H1 (cell line): ENCODE data around the gene CELSR1. TPM values are rescaled to one million over a fixed set of nuclear protein-coding genes. Genes with fewer than 3 reads are reported as not detected.

Experiments used
- ASH2L ChIP-seq: fragments of 200-600, 300-600 bp; sonication (generic); IDR thresholded peaks from one replicate; pipeline ENCODE4 v1.7.1; 2017; ENCODE audit warnings: low read length
- CBX5 ChIP-seq: fragments of 300-800, 300-1000 bp; sonication (generic); IDR thresholded peaks from 2 replicates; pipeline ENCODE4 v1.7.1; 2016; ENCODE audit warnings: antibody characterized with exemption, low read length, low read depth
- KDM4A ChIP-seq: IDR thresholded peaks from one replicate; pipeline ENCODE4 v1.7.1; 2012; ENCODE audit warnings: low read depth, mild to moderate bottlenecking, moderate library complexity, low read length, inconsistent platforms; ENCODE audit not compliant: severe bottlenecking
- MAFK ChIP-seq: IDR thresholded peaks from 2 replicates; pipeline ENCODE4 v1.6.1; 2012; ENCODE audit warnings: low read depth, mild to moderate bottlenecking, improper control_type of control experiment, low read length
- POLR2AphosphoS5 ChIP-seq: IDR thresholded peaks from 2 replicates; pipeline ENCODE4 v1.6.1; 2011; ENCODE audit warnings: low read depth, low read length
- RAD21 ChIP-seq, 2 experiments: IDR thresholded peaks in 1 of 2; conservative IDR thresholded peaks in 1 of 2; 2 replicates each; pipeline ENCODE4 v1.6.1; 2011; ENCODE audit warnings: low read depth in 2 of 2, low read length in 2 of 2, improper control_type of control experiment in 1 of 2, inconsistent platforms in 1 of 2, mild to moderate bottlenecking in 1 of 2, moderate library complexity in 1 of 2
- TAF7 ChIP-seq: optimal IDR thresholded peaks from 2 replicates; pipeline ENCODE3; 2011; ENCODE audit warnings: low read depth, mild to moderate bottlenecking, inconsistent platforms, low read length, moderate library complexity, borderline replicate concordance
- polyA plus RNA-seq, 7 experiments: library from polyadenylated mRNA; depleted of rRNA in 3 of 7; stranded (reverse) in 5 of 7; unstranded in 2 of 7; fragments of >200 nt in 5 of 7; fragments of 200-250 nt in 2 of 7; gene quantifications; 1 replicate in 5 of 7; 2 replicates in 1 of 7; 4 replicates in 1 of 7; pipeline versions ENCODE4 v1.2.1 to v1.2.3, GENCODE V29; 2011 to 2013; ENCODE audit warnings: missing spikeins in 2 of 7, mixed read lengths in 2 of 7
- total RNA-seq: library from RNA; stranded (reverse); fragmentation: NEBNext Ultra II Directional; extraction: Animal tissue kit (Norgen Biotek cat#: 25700); gene quantifications from 2 replicates; pipeline ENCODE4 v1.2.1, GENCODE V29; 2021
- TF ChIP-seq, protein P1 (sequence below): fragments of 300-600 bp; sonication (generic); IDR thresholded peaks from 2 replicates; pipeline ENCODE4 v1.7.1; 2012; ENCODE audit warnings: low read length, moderate library complexity, mild to moderate bottlenecking, inconsistent platforms; ENCODE audit not compliant: insufficient replicate concordance
- TF ChIP-seq, protein P2 (sequence below), 3 experiments: IDR thresholded peaks; 1 replicate in 2 of 3; 2 replicates in 1 of 3; pipeline versions ENCODE4 v1.5.1 to v1.6.1; 2011; ENCODE audit warnings: low read length in 3 of 3, mild to moderate bottlenecking in 3 of 3, inconsistent platforms in 2 of 3, low read depth in 1 of 3, moderate library complexity in 1 of 3; ENCODE audit not compliant: insufficient read depth in 1 of 3; ENCODE audit errors: control extremely low read depth in 1 of 3

The CELSR1 gene
- total and polyA plus RNA-seq, 2 of the 8 experiments (the other 6 are each of a cell fraction or from before 2014, with no cell fraction given) = 9.0 to 12.4 TPM

DNA sequence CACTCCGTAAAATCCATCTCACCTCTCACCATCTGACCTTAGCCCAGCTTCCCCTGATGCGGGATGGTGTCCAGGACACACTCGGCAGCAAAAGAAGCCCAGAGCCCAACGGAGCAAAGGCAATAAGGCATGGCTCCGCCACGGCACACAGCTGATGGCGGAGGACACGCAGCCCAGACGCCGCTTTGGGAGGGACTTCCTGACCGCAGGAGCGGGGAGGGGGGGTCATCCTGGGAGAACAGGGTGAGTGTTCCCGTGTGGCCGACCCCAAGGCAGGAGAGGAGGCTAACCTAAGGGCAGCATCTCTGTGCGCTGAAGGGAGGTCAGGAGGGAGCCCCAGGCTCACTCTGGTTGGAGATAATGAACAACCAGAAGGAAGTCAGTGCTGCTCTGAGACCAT lies 130.6 kb downstream of the CELSR1 start (continued):
- TF ChIP-seq, protein P1, sequence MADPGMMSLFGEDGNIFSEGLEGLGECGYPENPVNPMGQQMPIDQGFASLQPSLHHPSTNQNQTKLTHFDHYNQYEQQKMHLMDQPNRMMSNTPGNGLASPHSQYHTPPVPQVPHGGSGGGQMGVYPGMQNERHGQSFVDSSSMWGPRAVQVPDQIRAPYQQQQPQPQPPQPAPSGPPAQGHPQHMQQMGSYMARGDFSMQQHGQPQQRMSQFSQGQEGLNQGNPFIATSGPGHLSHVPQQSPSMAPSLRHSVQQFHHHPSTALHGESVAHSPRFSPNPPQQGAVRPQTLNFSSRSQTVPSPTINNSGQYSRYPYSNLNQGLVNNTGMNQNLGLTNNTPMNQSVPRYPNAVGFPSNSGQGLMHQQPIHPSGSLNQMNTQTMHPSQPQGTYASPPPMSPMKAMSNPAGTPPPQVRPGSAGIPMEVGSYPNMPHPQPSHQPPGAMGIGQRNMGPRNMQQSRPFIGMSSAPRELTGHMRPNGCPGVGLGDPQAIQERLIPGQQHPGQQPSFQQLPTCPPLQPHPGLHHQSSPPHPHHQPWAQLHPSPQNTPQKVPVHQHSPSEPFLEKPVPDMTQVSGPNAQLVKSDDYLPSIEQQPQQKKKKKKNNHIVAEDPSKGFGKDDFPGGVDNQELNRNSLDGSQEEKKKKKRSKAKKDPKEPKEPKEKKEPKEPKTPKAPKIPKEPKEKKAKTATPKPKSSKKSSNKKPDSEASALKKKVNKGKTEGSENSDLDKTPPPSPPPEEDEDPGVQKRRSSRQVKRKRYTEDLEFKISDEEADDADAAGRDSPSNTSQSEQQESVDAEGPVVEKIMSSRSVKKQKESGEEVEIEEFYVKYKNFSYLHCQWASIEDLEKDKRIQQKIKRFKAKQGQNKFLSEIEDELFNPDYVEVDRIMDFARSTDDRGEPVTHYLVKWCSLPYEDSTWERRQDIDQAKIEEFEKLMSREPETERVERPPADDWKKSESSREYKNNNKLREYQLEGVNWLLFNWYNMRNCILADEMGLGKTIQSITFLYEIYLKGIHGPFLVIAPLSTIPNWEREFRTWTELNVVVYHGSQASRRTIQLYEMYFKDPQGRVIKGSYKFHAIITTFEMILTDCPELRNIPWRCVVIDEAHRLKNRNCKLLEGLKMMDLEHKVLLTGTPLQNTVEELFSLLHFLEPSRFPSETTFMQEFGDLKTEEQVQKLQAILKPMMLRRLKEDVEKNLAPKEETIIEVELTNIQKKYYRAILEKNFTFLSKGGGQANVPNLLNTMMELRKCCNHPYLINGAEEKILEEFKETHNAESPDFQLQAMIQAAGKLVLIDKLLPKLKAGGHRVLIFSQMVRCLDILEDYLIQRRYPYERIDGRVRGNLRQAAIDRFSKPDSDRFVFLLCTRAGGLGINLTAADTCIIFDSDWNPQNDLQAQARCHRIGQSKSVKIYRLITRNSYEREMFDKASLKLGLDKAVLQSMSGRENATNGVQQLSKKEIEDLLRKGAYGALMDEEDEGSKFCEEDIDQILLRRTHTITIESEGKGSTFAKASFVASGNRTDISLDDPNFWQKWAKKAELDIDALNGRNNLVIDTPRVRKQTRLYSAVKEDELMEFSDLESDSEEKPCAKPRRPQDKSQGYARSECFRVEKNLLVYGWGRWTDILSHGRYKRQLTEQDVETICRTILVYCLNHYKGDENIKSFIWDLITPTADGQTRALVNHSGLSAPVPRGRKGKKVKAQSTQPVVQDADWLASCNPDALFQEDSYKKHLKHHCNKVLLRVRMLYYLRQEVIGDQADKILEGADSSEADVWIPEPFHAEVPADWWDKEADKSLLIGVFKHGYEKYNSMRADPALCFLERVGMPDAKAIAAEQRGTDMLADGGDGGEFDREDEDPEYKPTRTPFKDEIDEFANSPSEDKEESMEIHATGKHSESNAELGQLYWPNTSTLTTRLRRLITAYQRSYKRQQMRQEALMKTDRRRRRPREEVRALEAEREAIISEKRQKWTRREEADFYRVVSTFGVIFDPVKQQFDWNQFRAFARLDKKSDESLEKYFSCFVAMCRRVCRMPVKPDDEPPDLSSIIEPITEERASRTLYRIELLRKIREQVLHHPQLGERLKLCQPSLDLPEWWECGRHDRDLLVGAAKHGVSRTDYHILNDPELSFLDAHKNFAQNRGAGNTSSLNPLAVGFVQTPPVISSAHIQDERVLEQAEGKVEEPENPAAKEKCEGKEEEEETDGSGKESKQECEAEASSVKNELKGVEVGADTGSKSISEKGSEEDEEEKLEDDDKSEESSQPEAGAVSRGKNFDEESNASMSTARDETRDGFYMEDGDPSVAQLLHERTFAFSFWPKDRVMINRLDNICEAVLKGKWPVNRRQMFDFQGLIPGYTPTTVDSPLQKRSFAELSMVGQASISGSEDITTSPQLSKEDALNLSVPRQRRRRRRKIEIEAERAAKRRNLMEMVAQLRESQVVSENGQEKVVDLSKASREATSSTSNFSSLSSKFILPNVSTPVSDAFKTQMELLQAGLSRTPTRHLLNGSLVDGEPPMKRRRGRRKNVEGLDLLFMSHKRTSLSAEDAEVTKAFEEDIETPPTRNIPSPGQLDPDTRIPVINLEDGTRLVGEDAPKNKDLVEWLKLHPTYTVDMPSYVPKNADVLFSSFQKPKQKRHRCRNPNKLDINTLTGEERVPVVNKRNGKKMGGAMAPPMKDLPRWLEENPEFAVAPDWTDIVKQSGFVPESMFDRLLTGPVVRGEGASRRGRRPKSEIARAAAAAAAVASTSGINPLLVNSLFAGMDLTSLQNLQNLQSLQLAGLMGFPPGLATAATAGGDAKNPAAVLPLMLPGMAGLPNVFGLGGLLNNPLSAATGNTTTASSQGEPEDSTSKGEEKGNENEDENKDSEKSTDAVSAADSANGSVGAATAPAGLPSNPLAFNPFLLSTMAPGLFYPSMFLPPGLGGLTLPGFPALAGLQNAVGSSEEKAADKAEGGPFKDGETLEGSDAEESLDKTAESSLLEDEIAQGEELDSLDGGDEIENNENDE = no peak
- TF ChIP-seq POLR2AphosphoS5 (no peak), TAF7 (no peak), RAD21 (IDR thresholded peaks at IDR 0.05 in 1 of 2, conservative IDR thresholded peaks at IDR 0.05 in 1 of 2; ENCODE audit: low read depth in 2 of 2, low read length in 2 of 2) (no peak), ASH2L (no peak), MAFK (no peak), CBX5 (no peak), KDM4A (no peak)
- TF ChIP-seq, protein P2, sequence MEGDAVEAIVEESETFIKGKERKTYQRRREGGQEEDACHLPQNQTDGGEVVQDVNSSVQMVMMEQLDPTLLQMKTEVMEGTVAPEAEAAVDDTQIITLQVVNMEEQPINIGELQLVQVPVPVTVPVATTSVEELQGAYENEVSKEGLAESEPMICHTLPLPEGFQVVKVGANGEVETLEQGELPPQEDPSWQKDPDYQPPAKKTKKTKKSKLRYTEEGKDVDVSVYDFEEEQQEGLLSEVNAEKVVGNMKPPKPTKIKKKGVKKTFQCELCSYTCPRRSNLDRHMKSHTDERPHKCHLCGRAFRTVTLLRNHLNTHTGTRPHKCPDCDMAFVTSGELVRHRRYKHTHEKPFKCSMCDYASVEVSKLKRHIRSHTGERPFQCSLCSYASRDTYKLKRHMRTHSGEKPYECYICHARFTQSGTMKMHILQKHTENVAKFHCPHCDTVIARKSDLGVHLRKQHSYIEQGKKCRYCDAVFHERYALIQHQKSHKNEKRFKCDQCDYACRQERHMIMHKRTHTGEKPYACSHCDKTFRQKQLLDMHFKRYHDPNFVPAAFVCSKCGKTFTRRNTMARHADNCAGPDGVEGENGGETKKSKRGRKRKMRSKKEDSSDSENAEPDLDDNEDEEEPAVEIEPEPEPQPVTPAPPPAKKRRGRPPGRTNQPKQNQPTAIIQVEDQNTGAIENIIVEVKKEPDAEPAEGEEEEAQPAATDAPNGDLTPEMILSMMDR (IDR thresholded peaks at IDR 0.05; ENCODE audit: control extremely low read depth in 1 of 3, insufficient read depth in 1 of 3, low read depth in 1 of 3, low read length in 3 of 3) = no peak
